H1 (cell line): ENCODE data around the gene SKP1. TPM values are rescaled to one million over a fixed set of nuclear protein-coding genes. Genes with fewer than 3 reads are reported as not detected.

ENCODE experiments used
- CTCF ChIA-PET: fragments of 300-600 bp; sonication (Branson Sonifier 250); formaldehyde crosslinking; loops from one replicate; lab custom pipeline; 2021; ENCODE audit not compliant: partially characterized antibody; lab: Charles Lee
- POLR2A ChIA-PET: fragments of 300-600 bp; sonication (Branson Sonifier 250); formaldehyde crosslinking; loops from one replicate; lab custom pipeline; 2021; ENCODE audit warnings: inconsistent platforms; ENCODE audit not compliant: partially characterized antibody; lab: Charles Lee
- DNase-seq, 2 experiments: peaks; one replicate each; pipeline versions ENCODE4 v3.0.0 to v3.0.0-alpha.2; 2010 to 2022; ENCODE audit warnings: low spot score in 2 of 2, low read depth in 1 of 2, mixed read lengths in 1 of 2
- FAIRE-seq: peaks from 2 replicates; lab custom pipeline; 2011; peaks lifted over from hg19 to GRCh38; lab: Jason Lieb, UNC
- H2AFZ ChIP-seq: 2 replicates; pipeline ENCODE4 v1.8.1; 2012; ENCODE audit warnings: low read length, inconsistent platforms
- H2AK5ac ChIP-seq: 2 replicates; pipeline ENCODE4 v1.6.1; 2013; ENCODE audit warnings: low read depth, low read length
- H2BK120ac ChIP-seq: replicated peaks from 2 replicates; pipeline ENCODE3; 2013; ENCODE audit warnings: low read depth, low read length, inconsistent platforms
- H2BK12ac ChIP-seq: 2 replicates; pipeline ENCODE4 v1.6.1; 2013; ENCODE audit warnings: low read depth, low read length
- H2BK15ac ChIP-seq: 2 replicates; pipeline ENCODE4 v1.6.1; 2013; ENCODE audit warnings: low read length
- H2BK20ac ChIP-seq: 2 replicates; pipeline ENCODE4 v1.6.1; 2013; ENCODE audit warnings: low read length
- H2BK5ac ChIP-seq: 2 replicates; pipeline ENCODE4 v1.6.1; 2013; ENCODE audit warnings: low read depth, low read length
- H3K14ac ChIP-seq: 2 replicates; pipeline ENCODE4 v1.6.1; 2013; ENCODE audit warnings: inconsistent platforms; ENCODE audit not compliant: insufficient read length
- H3K18ac ChIP-seq: 2 replicates; pipeline ENCODE4 v1.6.1; 2013; ENCODE audit warnings: low read length; ENCODE audit errors: extremely low read depth
- H3K23ac ChIP-seq: 2 replicates; pipeline ENCODE4 v1.6.1; 2013; ENCODE audit warnings: inconsistent platforms; ENCODE audit not compliant: insufficient read length
- H3K23me2 ChIP-seq: 2 replicates; pipeline ENCODE4 v1.6.1; 2013; ENCODE audit warnings: low read depth, low read length
- H3K27ac ChIP-seq: 2 replicates; pipeline ENCODE4 v1.6.1; 2011; ENCODE audit warnings: low read depth, low read length, inconsistent platforms
- H3K27me3 ChIP-seq, 4 experiments: replicated peaks in 1 of 4; 1 replicate in 1 of 4; 2 replicates in 3 of 4; pipeline versions ENCODE4 v1.6.1 to v1.8.1; 2011 to 2013; ENCODE audit warnings: low read length in 3 of 4, mild to moderate bottlenecking in 3 of 4, inconsistent platforms in 2 of 4, mixed read lengths in 2 of 4, moderate library complexity in 1 of 4; ENCODE audit not compliant: control insufficient read depth in 3 of 4, insufficient read depth in 3 of 4; ENCODE audit errors: extremely low read depth in 1 of 4
- H3K36me3 ChIP-seq, 4 experiments: 2 replicates each; pipeline versions ENCODE4 v1.6.1 to v1.8.1; 2011 to 2013; ENCODE audit warnings: mild to moderate bottlenecking in 4 of 4, low read length in 3 of 4, moderate library complexity in 2 of 4, control low read depth in 1 of 4, inconsistent platforms in 1 of 4; ENCODE audit not compliant: insufficient read depth in 4 of 4, control insufficient read depth in 2 of 4
- H3K4ac ChIP-seq: replicated peaks from 2 replicates; pipeline ENCODE3; 2013; ENCODE audit warnings: low read length, low read depth, mixed read lengths, inconsistent platforms; ENCODE audit not compliant: insufficient read length
- H3K4me1 ChIP-seq, 4 experiments: replicated peaks in 1 of 4; 1 replicate in 1 of 4; 2 replicates in 3 of 4; pipeline versions ENCODE4 v1.6.1 to v1.8.1; 2011 to 2013; ENCODE audit warnings: low read length in 3 of 4, inconsistent platforms in 2 of 4, mixed read lengths in 1 of 4; ENCODE audit not compliant: insufficient read depth in 4 of 4, control insufficient read depth in 3 of 4
- H3K4me2 ChIP-seq, 2 experiments: 2 replicates each; pipeline versions ENCODE4 v1.6.1 to v1.8.1; 2011 to 2013; ENCODE audit warnings: low read depth in 2 of 2, low read length in 2 of 2, control low read depth in 1 of 2, inconsistent platforms in 1 of 2, mild to moderate bottlenecking in 1 of 2; ENCODE audit not compliant: insufficient read depth in 1 of 2
- H3K4me3 ChIP-seq, 4 experiments: fragments of 200-600, 300-600 bp in 1 of 4; sonication (generic), shearing (Covaris generic), sonication (Bioruptor Twin) in 1 of 4; 2 replicates each; pipeline versions ENCODE4 v1.5.1 to v1.8.1; 2011 to 2016; ENCODE audit warnings: low read length in 4 of 4, low read depth in 3 of 4, control low read depth in 2 of 4, inconsistent platforms in 2 of 4, mild to moderate bottlenecking in 2 of 4, mixed read lengths in 1 of 4, moderate library complexity in 1 of 4; ENCODE audit not compliant: insufficient read depth in 2 of 4; ENCODE audit errors: extremely low read depth in 1 of 4
- H3K56ac ChIP-seq: replicated peaks from 2 replicates; pipeline ENCODE3; 2013; ENCODE audit warnings: low read depth, mild to moderate bottlenecking, mixed read lengths, low read length, inconsistent platforms; ENCODE audit not compliant: insufficient read length
- H3K79me1 ChIP-seq: 2 replicates; pipeline ENCODE4 v1.6.1; 2013; ENCODE audit warnings: low read depth, low read length, control low read depth
- H3K79me2 ChIP-seq, 2 experiments: 2 replicates each; pipeline versions ENCODE4 v1.6.1 to v1.8.1; 2012 to 2013; ENCODE audit warnings: low read length in 2 of 2, mild to moderate bottlenecking in 2 of 2, inconsistent platforms in 1 of 2; ENCODE audit not compliant: insufficient read depth in 2 of 2, control insufficient read depth in 1 of 2
- H3K9ac ChIP-seq, 4 experiments: replicated peaks in 1 of 4; 1 replicate in 1 of 4; 2 replicates in 3 of 4; pipeline versions ENCODE4 v1.6.1 to v1.8.1; 2011 to 2013; ENCODE audit warnings: low read depth in 3 of 4, low read length in 3 of 4, control low read depth in 2 of 4, mild to moderate bottlenecking in 2 of 4, moderate library complexity in 2 of 4, inconsistent platforms in 1 of 4; ENCODE audit errors: extremely low read depth in 1 of 4
- H3K9me3 ChIP-seq, 2 experiments: 2 replicates each; pipeline versions ENCODE4 v1.6.1 to v1.8.1; 2012 to 2013; ENCODE audit warnings: mild to moderate bottlenecking in 2 of 2, moderate library complexity in 2 of 2, control low read depth in 1 of 2, inconsistent platforms in 1 of 2, low read depth in 1 of 2, low read length in 1 of 2, mixed read lengths in 1 of 2; ENCODE audit not compliant: insufficient read depth in 2 of 2
- H4K20me1 ChIP-seq, 2 experiments: replicated peaks in 1 of 2; 2 replicates each; pipeline versions ENCODE3 to v1.8.1; 2011 to 2013; ENCODE audit warnings: inconsistent platforms in 2 of 2, low read length in 2 of 2, mild to moderate bottlenecking in 1 of 2; ENCODE audit not compliant: insufficient read depth in 2 of 2, control insufficient read depth in 1 of 2
- H4K5ac ChIP-seq: 2 replicates; pipeline ENCODE4 v1.6.1; 2013; ENCODE audit warnings: low read length, low read depth, mixed read lengths, inconsistent platforms; ENCODE audit not compliant: insufficient read length
- H4K8ac ChIP-seq: 2 replicates; pipeline ENCODE4 v1.8.0; 2013; ENCODE audit warnings: mild to moderate bottlenecking, moderate library complexity, low read length, inconsistent platforms; ENCODE audit not compliant: insufficient read depth; ENCODE audit errors: extremely low read depth
- H4K91ac ChIP-seq: replicated peaks from 2 replicates; pipeline ENCODE3; 2013; ENCODE audit warnings: low read length, mixed read lengths, inconsistent platforms; ENCODE audit not compliant: insufficient read length
- TBP ChIP-seq: IDR thresholded peaks from 2 replicates; pipeline ENCODE4 v1.6.1; 2011; ENCODE audit warnings: low read depth, low read length, improper control_type of control experiment
- WGBS, 2 experiments: shearing (Covaris generic) in 1 of 2; methylation state at CpG; one replicate each; pipeline versions ENCODE4 v1.1.6 to v1.1.7; 2013 to 2015; ENCODE audit warnings: low lambda C conversion rate in 2 of 2, mixed read lengths in 2 of 2, inconsistent platforms in 1 of 2, low coverage in 1 of 2, missing lambda C conversion rate in 1 of 2; ENCODE audit not compliant: insufficient replicate concordance in 2 of 2, insufficient coverage in 1 of 2, insufficient read length in 1 of 2; ENCODE audit errors: extremely low coverage in 1 of 2, missing lambda C conversion rate in 1 of 2; 5-methylcytosine and 5-hydroxymethylcytosine counted together
- polyA plus RNA-seq, 7 experiments: library from polyadenylated mRNA; depleted of rRNA in 3 of 7; stranded (reverse) in 5 of 7; unstranded in 2 of 7; fragments of >200 nt in 5 of 7; fragments of 200-250 nt in 2 of 7; gene quantifications; 1 replicate in 5 of 7; 2 replicates in 1 of 7; 4 replicates in 1 of 7; pipeline versions ENCODE4 v1.2.1 to v1.2.3, GENCODE V29; 2011 to 2013; ENCODE audit warnings: missing spikeins in 2 of 7, mixed read lengths in 2 of 7
- total RNA-seq: library from RNA; stranded (reverse); fragmentation: NEBNext Ultra II Directional; extraction: Animal tissue kit (Norgen Biotek cat#: 25700); gene quantifications from 2 replicates; pipeline ENCODE4 v1.2.1, GENCODE V29; 2021

SKP1 gene
- total and polyA plus RNA-seq, 2 of the 8 experiments (the other 6 are each of a cell fraction or from before 2014, with no cell fraction given) = 163 to 332 TPM

- no peak for FAIRE-seq
- Histone ChIP-seq H3K9ac (no peak overlapping the region), H2AK5ac (no peak overlapping the region), H2BK15ac (no peak overlapping the region), H3K23ac (no peak overlapping the region), H4K20me1 (peaks cover 2 to 8% of the 10 kb centered on the region in 2 experiments), H3K4me1 (peaks cover 0 to 3% (median 0%) of the 10 kb centered on the region in 4 experiments; a peak in 4 of 7 replicates), H3K36me3 (peaks cover 0 to 4% (median 0%) of the 10 kb centered on the region in 4 experiments; a peak in 2 of 8 replicates), H3K79me2 (peaks cover 14 to 32% of the 10 kb centered on the region in 2 experiments), H3K9me3 (no peaks in the 10 kb centered on the region), H3K27me3 (no peaks in the 10 kb centered on the region), H3K56ac (no peak overlapping the region), H2AFZ (no peak overlapping the region), H3K18ac (no peak overlapping the region), H2BK120ac (no peak overlapping the region), H2BK20ac (no peak overlapping the region), H3K79me1 (no peaks in the 10 kb centered on the region; the same call in 1 of the 2 replicates), H3K23me2 (peaks cover 3% of the 10 kb centered on the region), H3K4ac (no peak overlapping the region), H4K8ac (no peak overlapping the region), H4K91ac (no peak overlapping the region), H2BK5ac (no peak overlapping the region), H2BK12ac (no peak overlapping the region; the same call in 1 of the 2 replicates), H3K27ac (no peak overlapping the region), H3K4me2 (peak overlapping the region; percentile 90 to 93; a peak in 3 of 4 replicates), H3K14ac (no peak overlapping the region), H3K4me3 (peak overlapping the region in 1 of 4 experiments; percentile 79; a peak in 3 of 8 replicates), H4K5ac (no peak overlapping the region)
- DNase-seq = no peak
- POLR2A ChIA-PET = interaction anchor here (0.5 to 4.9 kb wide), 18 partner anchors 9 to 415 kb away, joined by 3 to 58 read pairs (median 14); partner anchors contain the start of genes PPP2CA and TCF7
- 84% methylated on average over 3 of the region's 3 CpGs; no CpG with 5 or more reads in 1 of the 2 experiments for WGBS, 2 experiments
- CTCF ChIA-PET = interaction anchor here (0.5 to 2.2 kb wide), 6 partner anchors 10 to 409 kb away, joined by 3 to 8 read pairs (median 3); no protein-coding TSS in a partner anchor
- TF ChIP-seq TBP = no peak
Observed at GRCh38 chr5:134178096-134178419, 1.3 kb upstream of the SKP1 start.
